ENCODE results near the gene ILRUN.

Gene ILRUN

GRCh38 chr6:34709386-34709785 is 12.8 kb upstream of the ILRUN start:
- no peak overlapping the region for H3K9ac ChIP-seq (ENCODE audit: insufficient read length)
- no peak overlapping the region for H3K4me3 ChIP-seq
- DNase-seq (ENCODE audit: low read depth, low spot score) = no peak
- TF ChIP-seq POLR2AphosphoS5 (IDR thresholded peaks at IDR 0.05; ENCODE audit: borderline replicate concordance, low read depth, low read length) (no peak), EZH2 (IDR thresholded peaks at IDR 0.05) (no peak), FOXP2 (optimal IDR thresholded peaks at IDR 0.05; ENCODE audit: control extremely low read depth, extremely low read length, insufficient read depth) (no peak)
- H3K27ac ChIP-seq = no peak overlapping the region
- H3K36me3 ChIP-seq (ENCODE audit: insufficient read depth, low read length) = no peaks in the 10 kb centered on the region
- no peaks in the 10 kb centered on the region for H3K9me3 ChIP-seq (ENCODE audit: low read depth, low read length)

GRCh38 chr6:34705241-34705640 is 8.7 kb upstream of the ILRUN start:
- no peaks in the 10 kb centered on the region for H3K9me3 ChIP-seq (ENCODE audit: low read depth, low read length)
- TF ChIP-seq EZH2 (IDR thresholded peaks at IDR 0.05) = no peak
- TF ChIP-seq POLR2AphosphoS5 (IDR thresholded peaks at IDR 0.05; ENCODE audit: borderline replicate concordance, low read depth, low read length) = no peak
- no peak for TF ChIP-seq FOXP2 (optimal IDR thresholded peaks at IDR 0.05; ENCODE audit: control extremely low read depth, extremely low read length, insufficient read depth)
- H3K36me3 ChIP-seq (ENCODE audit: insufficient read depth, low read length) = no peaks in the 10 kb centered on the region
- no peak overlapping the region for H3K27ac ChIP-seq
- no peak overlapping the region for H3K9ac ChIP-seq (ENCODE audit: insufficient read length)
- DNase-seq (ENCODE audit: low read depth, low spot score) = no peak
- no peak overlapping the region for H3K4me3 ChIP-seq

GRCh38 chr6:34701199-34701598 is 4.6 kb upstream of the ILRUN start:
- no peaks in the 10 kb centered on the region for H3K36me3 ChIP-seq (ENCODE audit: insufficient read depth, low read length)
- H3K27ac ChIP-seq = no peak overlapping the region
- no peak overlapping the region for H3K4me3 ChIP-seq
- no peaks in the 10 kb centered on the region for H3K9me3 ChIP-seq (ENCODE audit: low read depth, low read length)
- DNase-seq (ENCODE audit: low read depth, low spot score) = no peak
- no peak for TF ChIP-seq EZH2 (IDR thresholded peaks at IDR 0.05)
- no peak for TF ChIP-seq POLR2AphosphoS5 (IDR thresholded peaks at IDR 0.05; ENCODE audit: borderline replicate concordance, low read depth, low read length)
- TF ChIP-seq FOXP2 (optimal IDR thresholded peaks at IDR 0.05; ENCODE audit: control extremely low read depth, extremely low read length, insufficient read depth) = no peak
- H3K9ac ChIP-seq (ENCODE audit: insufficient read length) = no peak overlapping the region

- TF ChIP-seq POLR2AphosphoS5 (IDR thresholded peaks at IDR 0.05; ENCODE audit: borderline replicate concordance, low read depth, low read length) (no peak), EZH2 (IDR thresholded peaks at IDR 0.05) (no peak), FOXP2 (optimal IDR thresholded peaks at IDR 0.05; ENCODE audit: control extremely low read depth, extremely low read length, insufficient read depth) (no peak)
Measured at GRCh38 chr6:34697904-34698559, 1.5 kb upstream of the ILRUN start.

GRCh38 chr6:34697544-34697836 is 923 bp upstream of the ILRUN start:
- H3K9me3 ChIP-seq (ENCODE audit: low read depth, low read length) = no peaks in the 10 kb centered on the region
- DNase-seq (ENCODE audit: low read depth, low spot score) = no peak
- peak overlapping the region; percentile 95 for H3K4me3 ChIP-seq
- H3K36me3 ChIP-seq (ENCODE audit: insufficient read depth, low read length) = no peaks in the 10 kb centered on the region
- no peak for TF ChIP-seq FOXP2 (optimal IDR thresholded peaks at IDR 0.05; ENCODE audit: control extremely low read depth, extremely low read length, insufficient read depth)
- TF ChIP-seq POLR2AphosphoS5 (IDR thresholded peaks at IDR 0.05; ENCODE audit: borderline replicate concordance, low read depth, low read length) = no peak
- no peak for TF ChIP-seq EZH2 (IDR thresholded peaks at IDR 0.05)
- no peak overlapping the region for H3K27ac ChIP-seq
- H3K9ac ChIP-seq (ENCODE audit: insufficient read length) = peak overlapping the region; percentile 72

More at GRCh38 chr6:34697904-34698559, 1.5 kb upstream of the ILRUN start:
- no peak for DNase-seq (ENCODE audit: low read depth, low spot score)
- H3K36me3 ChIP-seq (ENCODE audit: insufficient read depth, low read length) = no peaks in the 10 kb centered on the region
- no peak overlapping the region for H3K27ac ChIP-seq
- H3K4me3 ChIP-seq = peak overlapping the region; percentile 95
- no peak overlapping the region for H3K9ac ChIP-seq (ENCODE audit: insufficient read length)
- no peaks in the 10 kb centered on the region for H3K9me3 ChIP-seq (ENCODE audit: low read depth, low read length)

GRCh38 chr6:34696189-34696738 is 303 bp downstream of the ILRUN start:
- no peak overlapping the region for H3K27ac ChIP-seq
- TF ChIP-seq FOXP2 (optimal IDR thresholded peaks at IDR 0.05; ENCODE audit: control extremely low read depth, extremely low read length, insufficient read depth) = no peak
- TF ChIP-seq POLR2AphosphoS5 (IDR thresholded peaks at IDR 0.05; ENCODE audit: borderline replicate concordance, low read depth, low read length) = no peak
- no peak for TF ChIP-seq EZH2 (IDR thresholded peaks at IDR 0.05)
- DNase-seq (ENCODE audit: low read depth, low spot score) = no peak

GRCh38 chr6:34695729-34696188 is 808 bp downstream of the ILRUN start:
- no peaks in the 10 kb centered on the region for H3K9me3 ChIP-seq (ENCODE audit: low read depth, low read length)
- DNase-seq (ENCODE audit: low read depth, low spot score) = no peak
- no peaks in the 10 kb centered on the region for H3K36me3 ChIP-seq (ENCODE audit: insufficient read depth, low read length)
- TF ChIP-seq FOXP2 (optimal IDR thresholded peaks at IDR 0.05; ENCODE audit: control extremely low read depth, extremely low read length, insufficient read depth) = no peak
- TF ChIP-seq EZH2 (IDR thresholded peaks at IDR 0.05) = no peak
- no peak for TF ChIP-seq POLR2AphosphoS5 (IDR thresholded peaks at IDR 0.05; ENCODE audit: borderline replicate concordance, low read depth, low read length)
- H3K4me3 ChIP-seq = peak overlapping the region; percentile 95
- H3K9ac ChIP-seq (ENCODE audit: insufficient read length) = peak overlapping the region; percentile 79
- H3K27ac ChIP-seq = no peak overlapping the region; the same call in 1 of the 2 replicates

More at GRCh38 chr6:34696189-34696738, 303 bp downstream of the ILRUN start:
- H3K9ac ChIP-seq (ENCODE audit: insufficient read length) = peak overlapping the region; percentile 79
- H3K36me3 ChIP-seq (ENCODE audit: insufficient read depth, low read length) = no peaks in the 10 kb centered on the region
- no peaks in the 10 kb centered on the region for H3K9me3 ChIP-seq (ENCODE audit: low read depth, low read length)
- peak overlapping the region; percentile 95 for H3K4me3 ChIP-seq

- Histone ChIP-seq H3K4me3 (no peak overlapping the region), H3K9me3 (ENCODE audit: low read depth, low read length) (no peaks in the 10 kb centered on the region), H3K36me3 (ENCODE audit: insufficient read depth, low read length) (peaks cover 13% of the 10 kb centered on the region; the same call in 1 of the 2 replicates), H3K27ac (no peak overlapping the region), H3K9ac (ENCODE audit: insufficient read length) (no peak overlapping the region)
- DNase-seq (ENCODE audit: low read depth, low spot score) = no peak
- TF ChIP-seq EZH2 (IDR thresholded peaks at IDR 0.05) = no peak
- no peak for TF ChIP-seq FOXP2 (optimal IDR thresholded peaks at IDR 0.05; ENCODE audit: control extremely low read depth, extremely low read length, insufficient read depth)
- TF ChIP-seq POLR2AphosphoS5 (IDR thresholded peaks at IDR 0.05; ENCODE audit: borderline replicate concordance, low read depth, low read length) = no peak
Measured at GRCh38 chr6:34692280-34692679, 4.3 kb downstream of the ILRUN start.

Data from SK-N-MC (cell line).